ENCODE data around the gene NRXN3.

NRXN3 gene

DNA sequence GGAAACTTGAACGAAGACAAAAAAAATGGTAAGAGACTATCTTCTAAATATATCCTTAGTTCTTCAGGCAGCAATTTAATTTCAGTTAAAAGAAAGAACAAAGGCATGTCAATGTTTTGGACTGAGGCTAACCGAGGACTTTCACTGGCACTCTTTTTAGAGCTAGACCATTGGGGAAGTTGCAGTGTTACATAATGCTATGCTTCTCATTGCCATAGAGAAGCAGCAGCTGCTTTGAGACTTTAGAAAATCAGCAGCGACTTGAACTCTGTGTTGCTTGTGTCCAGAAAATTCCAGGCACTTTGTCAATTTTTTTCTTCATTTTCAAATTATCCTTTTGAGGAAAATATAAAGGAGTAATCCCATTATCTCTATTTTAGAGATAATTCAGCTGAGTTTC is 964.2 kb downstream of the NRXN3 start:
- no peak for DNase-seq (ENCODE audit: low read depth in 3 of 3)

DNA sequence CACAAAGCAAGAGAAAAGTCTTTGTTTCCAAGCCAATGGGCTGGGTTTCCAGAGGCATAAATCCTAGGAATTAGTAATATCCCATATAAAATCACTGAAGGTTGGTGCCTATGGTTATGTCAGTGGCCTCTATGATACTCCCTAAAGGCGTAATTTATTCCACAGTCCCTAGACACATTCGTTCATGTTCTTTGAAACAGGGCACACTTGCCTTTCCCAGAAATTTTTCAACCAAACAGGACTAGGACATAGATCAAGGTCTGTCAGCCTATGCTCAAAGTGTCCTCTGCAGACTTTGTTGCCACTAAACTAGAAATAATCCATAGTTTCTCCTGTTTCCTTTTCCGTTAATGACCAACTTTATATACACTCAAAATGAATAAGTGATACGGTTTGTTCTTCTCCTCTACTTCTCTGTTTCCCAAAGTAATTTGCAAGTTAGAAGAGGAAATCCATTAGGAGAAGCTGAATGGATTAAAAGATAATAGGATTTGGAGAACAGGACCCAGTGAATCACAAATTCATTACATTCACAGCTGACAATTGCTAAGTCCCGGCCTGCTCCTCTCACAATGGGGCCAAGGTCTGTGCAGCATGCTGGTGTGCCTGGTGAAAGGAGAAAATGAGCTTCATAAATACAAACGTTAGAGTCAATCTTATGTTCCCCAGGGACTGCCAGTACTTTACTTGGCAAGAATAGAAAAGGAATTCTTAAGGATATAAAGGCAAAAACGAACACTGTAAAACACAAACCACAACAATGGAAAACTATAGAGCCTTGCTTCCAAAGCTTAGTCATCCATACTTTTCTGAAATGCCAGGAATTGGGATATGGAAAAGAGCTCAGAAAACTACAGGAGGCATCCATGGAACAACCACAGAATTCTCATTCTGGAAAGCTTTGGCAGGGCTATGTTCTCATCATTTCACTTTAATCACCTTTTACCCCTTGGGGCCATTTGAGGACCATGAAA is 966.2 kb downstream of the NRXN3 start:
- no peak for DNase-seq (ENCODE audit: low read depth in 3 of 3)

- no peak for DNase-seq (ENCODE audit: low read depth in 3 of 3)
Measured at GRCh38 chr14:79137045-79137430, 966.9 kb downstream of the NRXN3 start.

DNA sequence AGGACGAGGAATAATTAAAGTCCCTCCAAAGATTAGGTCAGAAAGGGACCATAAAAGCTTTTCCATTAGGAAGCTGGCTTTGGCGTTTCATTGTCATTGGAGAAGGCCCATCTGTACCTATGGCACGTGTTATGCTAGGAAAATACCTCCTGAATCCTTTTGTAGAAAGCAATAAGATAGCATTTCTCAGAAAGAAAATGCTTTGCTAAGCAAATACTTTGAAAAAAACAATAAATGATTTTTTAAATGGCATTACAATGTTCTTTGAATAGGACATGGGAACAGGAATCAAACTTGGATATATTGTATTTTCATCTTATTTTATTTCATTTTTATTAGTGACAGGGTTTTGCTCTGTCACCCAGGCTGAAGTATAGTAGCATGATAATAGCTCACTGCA is 967.7 kb downstream of the NRXN3 start:
- DNase-seq (ENCODE audit: low read depth in 3 of 3), result no peak

DNA sequence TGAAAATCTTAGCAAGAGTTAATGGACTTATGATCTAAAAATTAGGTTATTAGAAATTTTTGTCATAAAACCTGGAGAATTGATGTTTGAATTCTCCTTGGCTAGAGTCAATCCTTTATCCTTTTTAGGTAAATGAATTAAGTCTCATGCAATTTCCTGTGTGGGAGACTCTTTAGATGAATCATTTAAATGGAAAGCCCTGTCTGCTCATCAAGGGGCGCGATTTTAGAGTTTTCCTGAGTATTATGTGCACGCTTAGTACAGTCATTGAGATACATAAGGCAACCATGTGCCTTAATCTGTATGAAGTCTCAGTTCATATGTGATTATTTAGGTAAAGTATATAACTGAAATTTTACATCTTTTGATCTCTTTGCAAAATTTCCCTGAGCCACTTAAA is 974.7 kb downstream of the NRXN3 start:
- DNase-seq (ENCODE audit: low read depth in 3 of 3), result no peak

DNA sequence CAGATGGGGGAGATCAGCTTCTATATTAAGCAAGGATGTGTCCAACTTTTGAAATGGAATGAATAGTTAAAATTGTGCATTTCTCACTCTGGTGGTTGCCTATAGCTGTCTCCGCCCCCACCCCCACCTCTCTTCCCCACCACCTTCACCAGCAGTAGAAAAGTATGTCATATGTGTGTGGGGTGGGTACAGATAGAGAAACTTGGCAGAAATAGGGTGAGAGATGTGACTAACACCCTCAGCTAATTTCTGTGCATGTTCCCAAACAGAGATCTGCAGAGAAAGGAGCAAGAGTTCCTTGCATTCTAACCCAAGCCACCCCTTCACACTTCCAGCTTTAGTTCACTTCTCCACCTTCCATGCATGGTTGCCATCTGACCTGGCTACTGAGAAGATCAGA is 980.1 kb downstream of the NRXN3 start:
- no peak for DNase-seq (ENCODE audit: low read depth in 3 of 3)

GRCh38 chr14:79157369-79157768 is 987.2 kb downstream of the NRXN3 start:
- no peak for DNase-seq (ENCODE audit: low read depth in 3 of 3)

GRCh38 chr14:79161571-79161970 is 991.4 kb downstream of the NRXN3 start:
- no peak for DNase-seq (ENCODE audit: low read depth in 3 of 3)

DNA sequence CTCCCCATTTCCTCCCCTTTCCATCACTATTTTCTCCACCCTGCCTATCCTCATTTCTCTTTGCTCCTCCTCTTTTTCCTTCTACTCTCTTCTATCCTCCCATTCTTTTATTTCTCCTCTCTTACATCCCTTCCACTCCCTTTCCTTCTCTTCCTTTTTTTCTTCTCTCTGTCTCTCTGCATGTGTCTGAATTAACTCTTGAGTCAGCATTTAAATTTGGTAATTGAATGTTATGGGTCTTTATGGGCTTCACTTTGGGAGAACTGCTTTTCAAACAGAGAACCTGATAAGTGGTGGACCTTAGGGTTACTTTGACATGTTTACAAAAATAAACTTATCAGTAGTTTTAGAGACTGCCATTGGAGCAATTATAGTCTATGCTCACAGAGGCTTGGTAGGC is 992.7 kb downstream of the NRXN3 start:
- DNase-seq (ENCODE audit: low read depth in 3 of 3), result no peak

GRCh38 chr14:79165471-79166090 is 995.4 kb downstream of the NRXN3 start:
- DNase-seq (ENCODE audit: low read depth in 3 of 3), result no peak

- no peak for DNase-seq (ENCODE audit: low read depth in 3 of 3)
Measured at GRCh38 chr14:79166171-79166570, 996.0 kb downstream of the NRXN3 start.

GRCh38 chr14:79167957-79168356 is 997.8 kb downstream of the NRXN3 start:
- DNase-seq (ENCODE audit: low read depth in 3 of 3), result no peak

DNA sequence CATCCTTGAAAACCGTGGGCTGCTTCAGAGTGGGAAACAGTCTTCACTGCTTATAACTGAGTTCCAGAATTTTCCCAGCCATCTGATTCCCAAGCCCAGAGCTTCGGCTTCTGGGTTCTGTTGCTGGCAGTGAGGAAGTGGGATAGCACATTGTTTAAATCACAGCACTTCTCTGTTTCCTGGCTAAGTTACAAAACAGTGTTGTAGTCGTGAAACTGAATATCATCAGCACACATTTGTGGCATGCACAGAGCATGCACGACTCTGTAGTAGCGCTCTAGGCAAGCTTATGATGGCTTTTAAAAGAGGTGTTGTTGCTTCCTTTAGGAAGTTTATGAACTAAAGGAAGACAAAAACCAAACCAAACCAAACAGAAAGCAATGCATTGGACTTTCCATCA is 1005.5 kb downstream of the NRXN3 start:
- no peak for DNase-seq (ENCODE audit: low read depth in 3 of 3)

DNA sequence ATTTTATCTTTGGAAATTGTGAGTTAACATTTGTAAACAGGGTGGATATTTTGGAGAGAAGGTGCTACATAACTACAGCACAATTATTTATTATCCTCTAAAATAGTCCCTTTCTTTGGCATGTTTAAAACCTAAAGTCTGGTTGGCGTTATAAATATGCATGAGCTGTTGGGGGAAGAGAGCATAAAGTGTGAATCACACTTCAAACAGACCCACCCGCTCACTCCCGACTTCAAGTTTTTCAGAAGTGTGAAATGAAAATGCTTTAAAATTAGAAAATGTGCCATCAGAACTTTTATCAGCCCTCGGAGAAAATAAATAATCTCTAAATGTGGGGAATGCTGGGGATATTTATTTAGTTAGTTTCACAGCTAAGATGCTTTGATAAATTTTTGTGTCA is 1006.9 kb downstream of the NRXN3 start:
- DNase-seq (ENCODE audit: low read depth in 3 of 3), result no peak

DNA sequence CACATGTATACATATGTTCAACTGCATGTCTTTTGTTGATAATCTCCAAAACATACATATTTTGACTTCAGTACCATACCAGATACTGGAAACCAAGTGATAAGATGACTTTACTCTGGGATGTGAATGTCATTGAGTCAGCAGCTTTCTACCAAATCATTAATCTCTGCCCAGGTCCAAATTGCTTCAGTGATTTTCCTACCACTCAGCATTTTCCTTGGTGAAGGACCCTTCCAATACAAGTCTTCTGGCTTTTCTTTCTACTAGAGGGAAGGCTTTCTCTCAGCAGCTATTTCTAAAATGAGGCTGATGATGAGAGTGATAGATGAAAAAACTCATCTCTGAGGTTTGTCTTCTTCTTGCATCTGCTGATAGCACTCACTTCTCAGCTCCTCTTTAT is 1008.5 kb downstream of the NRXN3 start:
- no peak for DNase-seq (ENCODE audit: low read depth in 3 of 3)

DNA sequence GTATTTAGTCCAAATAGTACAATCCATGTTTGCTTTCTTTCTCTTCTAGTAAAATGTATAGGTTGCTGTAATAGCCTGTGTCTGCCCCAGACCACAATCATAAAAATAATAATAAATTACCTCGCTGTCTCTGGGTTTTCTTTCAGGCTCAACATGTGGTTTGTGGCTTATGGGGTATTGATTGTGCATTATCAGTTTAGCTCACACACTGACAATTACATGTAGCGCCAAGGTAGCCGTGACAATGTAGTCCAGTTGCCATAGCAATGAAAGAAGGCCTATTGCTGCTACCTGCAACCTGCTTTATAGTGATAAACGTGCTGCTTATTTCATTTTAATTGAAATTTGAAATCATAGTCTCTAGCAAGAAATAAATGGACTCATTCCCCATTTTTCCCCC is 1009.8 kb downstream of the NRXN3 start:
- no peak for DNase-seq (ENCODE audit: low read depth in 3 of 3)

DNA sequence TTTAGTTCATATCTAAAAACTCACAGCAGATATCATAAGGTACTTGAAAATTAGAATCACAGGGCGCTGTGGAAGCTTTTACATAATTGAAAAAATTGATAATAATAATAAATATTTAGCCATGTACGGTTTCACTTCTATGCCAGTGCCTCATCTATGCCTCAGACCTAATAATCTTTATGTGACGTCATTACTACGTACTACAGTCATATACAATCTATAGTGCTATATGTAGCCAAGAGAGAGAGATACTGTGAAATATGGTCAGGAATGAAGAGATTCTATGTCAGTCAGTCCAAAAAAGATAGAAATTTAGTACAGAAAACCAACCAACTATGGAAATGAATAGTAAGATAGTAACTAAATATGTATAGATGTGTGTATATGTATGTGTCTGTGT is 1010.5 kb downstream of the NRXN3 start:
- DNase-seq (ENCODE audit: low read depth in 3 of 3), result no peak

DNA sequence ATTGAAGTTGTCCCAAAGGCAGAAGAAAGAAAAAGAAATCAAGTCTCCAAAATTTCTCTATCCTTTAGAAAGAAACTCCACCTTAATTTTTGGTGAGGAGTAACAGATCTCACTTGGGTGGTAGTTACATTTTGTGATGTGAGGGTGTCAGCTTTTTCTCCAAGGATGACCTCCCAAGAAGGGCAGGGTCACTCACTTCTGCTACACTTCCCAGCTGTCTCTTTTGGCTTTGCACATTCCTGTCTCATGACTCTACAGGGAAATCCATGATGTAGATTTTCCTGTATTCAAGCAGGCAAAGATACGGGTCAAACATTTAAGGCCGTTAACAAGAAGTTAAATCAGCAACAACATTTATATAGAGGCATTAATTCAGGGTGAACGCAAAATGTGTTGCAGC is 1016.4 kb downstream of the NRXN3 start:
- DNase-seq (ENCODE audit: low read depth in 3 of 3), result no peak

- no peak for DNase-seq (ENCODE audit: low read depth in 3 of 3)
Measured at GRCh38 chr14:79193689-79194477, 1023.7 kb downstream of the NRXN3 start.

DNA sequence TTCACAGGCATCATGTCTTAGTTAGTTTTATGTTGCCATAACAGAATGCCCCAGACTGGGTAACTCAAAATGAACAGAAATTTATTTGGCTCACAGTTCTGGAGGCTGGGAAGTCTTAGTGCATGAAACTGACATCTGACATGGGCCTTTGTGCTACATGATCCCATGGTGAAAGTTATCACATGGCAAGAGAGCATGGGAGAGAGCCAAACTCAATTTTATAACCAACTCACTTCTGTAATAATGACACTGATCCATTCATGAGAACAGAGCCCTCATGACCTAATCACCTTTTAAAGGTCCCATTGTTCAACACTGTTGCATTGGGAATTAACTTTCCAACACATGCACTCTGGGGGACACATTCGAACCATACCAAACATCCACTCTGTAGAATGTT is 1026.0 kb downstream of the NRXN3 start:
- no peak for DNase-seq (ENCODE audit: low read depth in 3 of 3)

GRCh38 chr14:79197516-79197915 is 1027.3 kb downstream of the NRXN3 start:
- DNase-seq (ENCODE audit: low read depth in 3 of 3), result no peak

DNA sequence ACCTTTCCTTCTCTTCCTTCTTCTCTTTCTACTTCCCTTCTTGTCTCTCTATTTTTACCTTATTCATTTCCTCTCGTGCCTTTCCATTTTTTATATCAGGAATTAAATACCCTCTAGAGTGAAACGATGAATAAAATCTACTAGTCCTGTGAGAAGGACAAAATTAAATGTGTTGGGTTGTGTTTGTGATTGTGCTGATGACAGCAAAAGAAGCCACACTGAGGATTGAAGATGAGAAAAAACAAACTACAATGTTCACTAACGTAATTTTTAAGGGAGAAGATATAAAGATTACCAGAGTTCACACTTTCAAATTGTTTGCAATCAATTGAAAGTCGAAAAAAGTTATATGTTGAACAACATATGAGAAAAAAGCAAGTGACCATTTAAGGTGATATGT is 1029.0 kb downstream of the NRXN3 start:
- no peak for DNase-seq (ENCODE audit: low read depth in 3 of 3)
